ENCODE data around the gene PHACTR3.

The PHACTR3 gene

GRCh38 chr20:59585714-59586409 lies 18.5 kb upstream of the PHACTR3 start:
- TF ChIP-seq CTCF (IDR thresholded peaks at IDR 0.05; ENCODE audit: unreplicated experiment in 3 of 3): no peak
- Mint-ChIP-seq H3K4me1 (peaks cover 34% of the 10 kb centered on the region), H3K4me3 (peak overlapping the region in 2 of 3 experiments; percentile 20 to 26), H3K27me3 (ENCODE audit: low read depth) (peaks cover 54% of the 10 kb centered on the region), H3K36me3 (ENCODE audit: low read depth) (no peaks in the 10 kb centered on the region), H3K9me3 (peaks cover 11% of the 10 kb centered on the region), H3K27ac (no peak overlapping the region)

GRCh38 chr20:59586613-59587012 lies 17.7 kb upstream of the PHACTR3 start:
- Mint-ChIP-seq H3K27ac (no peak overlapping the region), H3K4me1 (peaks cover 29% of the 10 kb centered on the region), H3K9me3 (peaks cover 11% of the 10 kb centered on the region), H3K36me3 (ENCODE audit: low read depth) (no peaks in the 10 kb centered on the region), H3K4me3 (no peak overlapping the region), H3K27me3 (ENCODE audit: low read depth) (peaks cover 56% of the 10 kb centered on the region)
- no peak for TF ChIP-seq CTCF (IDR thresholded peaks at IDR 0.05; ENCODE audit: unreplicated experiment in 3 of 3)

- no peak for TF ChIP-seq CTCF (IDR thresholded peaks at IDR 0.05; ENCODE audit: unreplicated experiment in 3 of 3)
- Mint-ChIP-seq H3K4me3 (no peak overlapping the region), H3K4me1 (peaks cover 22% of the 10 kb centered on the region), H3K27ac (no peak overlapping the region), H3K27me3 (ENCODE audit: low read depth) (peaks cover 59% of the 10 kb centered on the region), H3K36me3 (ENCODE audit: low read depth) (no peaks in the 10 kb centered on the region), H3K9me3 (peaks cover 11% of the 10 kb centered on the region)
These were observed 16.8 kb upstream of the PHACTR3 start for GRCh38 chr20:59587570-59587969.

- peaks cover 11% of the 10 kb centered on the region for H3K9me3 Mint-ChIP-seq
- no peak overlapping the region for H3K27ac Mint-ChIP-seq
- H3K27me3 Mint-ChIP-seq (ENCODE audit: low read depth): peaks cover 63% of the 10 kb centered on the region
- no peak for TF ChIP-seq CTCF (IDR thresholded peaks at IDR 0.05; ENCODE audit: unreplicated experiment in 3 of 3)
- H3K4me3 Mint-ChIP-seq: no peak overlapping the region
- H3K4me1 Mint-ChIP-seq: peaks cover 15% of the 10 kb centered on the region
- no peaks in the 10 kb centered on the region for H3K36me3 Mint-ChIP-seq (ENCODE audit: low read depth)
These were observed 16.0 kb upstream of the PHACTR3 start for GRCh38 chr20:59588236-59588855.

GRCh38 chr20:59589086-59589684 lies 15.2 kb upstream of the PHACTR3 start:
- H3K27ac Mint-ChIP-seq: no peak overlapping the region
- H3K27me3 Mint-ChIP-seq (ENCODE audit: low read depth): peaks cover 71% of the 10 kb centered on the region
- peaks cover 11% of the 10 kb centered on the region for H3K9me3 Mint-ChIP-seq
- peaks cover 11% of the 10 kb centered on the region for H3K4me1 Mint-ChIP-seq
- H3K36me3 Mint-ChIP-seq (ENCODE audit: low read depth): no peaks in the 10 kb centered on the region
- no peak for TF ChIP-seq CTCF (IDR thresholded peaks at IDR 0.05; ENCODE audit: unreplicated experiment in 3 of 3)
- no peak overlapping the region for H3K4me3 Mint-ChIP-seq
